SU-DHL-6 (cell line): ENCODE measurements around the gene FAM156B.
"Not testable (repeated sequence)": the region's sequence is repeated elsewhere in the genome, so short reads cannot be mapped to it uniquely, and the experiment has no call there.

ENCODE experiments used
- CTCF ChIP-seq: fragments of 200-600 bp; sonication (generic); IDR thresholded peaks from one replicate; pipeline ENCODE4 v1.5.1; 2017; ENCODE audit warnings: antibody characterized with exemption, mild to moderate bottlenecking, low read length, moderate library complexity; ENCODE audit not compliant: insufficient read depth, poor library complexity, severe bottlenecking
- EZH2phosphoT487 ChIP-seq: fragments of 200-600 bp; sonication (generic), shearing (Covaris generic); conservative IDR thresholded peaks from 2 replicates; pipeline ENCODE4 v1.6.1; 2018; ENCODE audit warnings: mild to moderate bottlenecking, antibody characterized with exemption, low read length, moderate library complexity, mixed read lengths

GRCh38 chrX:52935470-52935784 lies 38.3 kb downstream of the FAM156B start:
- not testable (repeated sequence) for TF ChIP-seq CTCF, EZH2phosphoT487
